ENCODE results near the gene RANGRF.
"Not testable (repeated sequence)": the region's sequence is repeated elsewhere in the genome, so short reads cannot be mapped to it uniquely, and the experiment has no call there.

Gene RANGRF, protein sequence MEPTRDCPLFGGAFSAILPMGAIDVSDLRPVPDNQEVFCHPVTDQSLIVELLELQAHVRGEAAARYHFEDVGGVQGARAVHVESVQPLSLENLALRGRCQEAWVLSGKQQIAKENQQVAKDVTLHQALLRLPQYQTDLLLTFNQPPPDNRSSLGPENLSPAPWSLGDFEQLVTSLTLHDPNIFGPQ

DNA sequence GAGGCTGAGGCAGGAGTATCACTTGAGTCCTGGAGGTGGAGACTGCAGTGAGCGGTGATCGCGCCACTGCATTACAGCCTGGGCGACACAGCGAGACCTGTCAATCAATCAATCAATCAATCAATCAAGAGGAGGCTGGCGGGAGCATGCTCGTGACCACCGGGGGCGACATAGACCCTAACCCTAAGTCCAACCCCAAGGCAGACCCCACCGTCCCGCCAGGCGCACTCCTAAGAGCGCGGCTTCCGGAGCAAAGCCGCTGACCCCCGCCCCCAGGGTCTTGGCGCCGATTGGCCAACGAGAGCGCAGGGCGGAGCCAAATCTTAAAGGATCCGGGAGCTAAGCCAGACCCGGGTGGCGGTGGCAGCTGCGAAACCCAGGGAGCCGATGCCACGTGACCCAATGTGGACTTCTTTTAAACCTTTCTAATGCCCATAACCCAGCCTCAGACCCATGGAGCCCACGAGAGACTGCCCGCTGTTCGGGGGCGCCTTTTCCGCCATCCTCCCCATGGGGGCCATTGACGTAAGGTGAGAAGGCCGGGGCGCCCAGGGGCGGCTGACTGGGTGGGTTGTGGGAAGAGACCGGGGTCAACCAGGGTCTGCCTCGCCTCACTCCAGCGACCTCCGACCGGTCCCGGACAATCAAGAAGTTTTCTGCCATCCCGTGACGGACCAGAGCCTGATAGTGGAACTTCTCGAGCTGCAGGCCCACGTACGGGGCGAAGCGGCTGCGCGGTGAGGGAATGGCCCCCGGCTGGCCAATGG is at the start of gene RANGRF:
TSS of gene RANGRF (plus strand) at position 335 of the 767 bp plus-strand sequence. CDS start at position 454, 119 bp downstream.
- Histone ChIP-seq H3K27ac (ENCODE audit: low read length) (no peak within 1 kb of the TSS), H3K4me1 (ENCODE audit: control insufficient read depth, low read depth, low read length) (peaks cover 6% of the 10 kb centered on the region), H3K36me3 (ENCODE audit: control insufficient read depth, low read depth, low read length) (no peaks in the 10 kb centered on the region), H3K27me3 (ENCODE audit: control insufficient read depth, insufficient read depth, low read length) (no peaks in the 10 kb centered on the region), H3K9me3 (ENCODE audit: control insufficient read depth, low read depth, low read length) (no peaks in the 10 kb centered on the region), H3K4me3 (ENCODE audit: low read length) (peak within 1 kb of the TSS; percentile 92), H3K9ac (ENCODE audit: low read length) (peak within 1 kb of the TSS; percentile 69)

DNA sequence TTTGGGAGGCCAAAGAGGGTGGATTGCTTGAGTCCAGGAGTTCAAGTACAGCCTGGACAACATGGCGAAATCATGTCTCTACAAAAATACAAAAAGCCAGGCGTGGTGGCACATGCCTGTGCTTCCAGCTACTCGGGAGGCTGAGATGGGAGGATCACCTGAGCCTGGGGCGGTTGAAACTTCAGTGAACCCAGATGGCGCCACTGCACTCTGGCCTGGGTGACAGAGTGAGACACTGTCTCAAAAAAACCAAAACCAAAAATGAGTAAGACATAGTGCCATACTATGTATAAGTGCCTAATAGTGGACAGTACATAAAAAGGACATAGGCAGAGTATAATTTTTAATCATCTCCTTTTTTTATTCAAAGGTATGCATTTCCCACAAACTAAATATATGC is 44.6 kb upstream of the RANGRF start:
- Histone ChIP-seq H3K27me3 (ENCODE audit: control insufficient read depth, insufficient read depth, low read length) (no peaks in the 10 kb centered on the region), H3K36me3 (ENCODE audit: control insufficient read depth, low read depth, low read length) (no peaks in the 10 kb centered on the region), H3K9me3 (ENCODE audit: control insufficient read depth, low read depth, low read length) (no peaks in the 10 kb centered on the region), H3K4me1 (ENCODE audit: control insufficient read depth, low read depth, low read length) (no peaks in the 10 kb centered on the region), H3K9ac (ENCODE audit: low read length) (no peak overlapping the region), H3K27ac (ENCODE audit: low read length) (no peak overlapping the region), H3K4me3 (ENCODE audit: low read length) (no peak overlapping the region)

DNA sequence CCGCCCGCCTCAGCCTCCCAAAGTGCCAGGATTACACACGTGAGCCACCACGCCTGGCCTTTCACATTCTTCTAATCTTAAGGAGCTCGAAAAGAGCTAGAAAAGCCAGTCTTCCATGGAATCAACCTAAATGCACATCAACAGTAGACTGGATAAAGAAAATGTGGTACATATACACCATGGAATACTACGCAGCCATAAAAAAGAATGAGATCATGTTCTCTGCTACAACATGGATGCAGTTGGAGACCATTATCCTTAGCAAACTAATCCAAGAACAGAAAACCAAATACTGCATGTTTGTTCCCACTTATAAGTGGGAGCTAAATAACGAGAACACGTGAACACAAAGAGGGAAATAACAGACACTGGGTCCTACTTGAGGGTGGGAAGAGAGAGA is 43.7 kb upstream of the RANGRF start:
- Histone ChIP-seq H3K4me3 (ENCODE audit: low read length) (no peak overlapping the region), H3K9ac (ENCODE audit: low read length) (no peak overlapping the region), H3K27ac (ENCODE audit: low read length) (no peak overlapping the region), H3K9me3 (ENCODE audit: control insufficient read depth, low read depth, low read length) (no peaks in the 10 kb centered on the region), H3K36me3 (ENCODE audit: control insufficient read depth, low read depth, low read length) (no peaks in the 10 kb centered on the region), H3K4me1 (ENCODE audit: control insufficient read depth, low read depth, low read length) (no peaks in the 10 kb centered on the region), H3K27me3 (ENCODE audit: control insufficient read depth, insufficient read depth, low read length) (no peaks in the 10 kb centered on the region)

DNA sequence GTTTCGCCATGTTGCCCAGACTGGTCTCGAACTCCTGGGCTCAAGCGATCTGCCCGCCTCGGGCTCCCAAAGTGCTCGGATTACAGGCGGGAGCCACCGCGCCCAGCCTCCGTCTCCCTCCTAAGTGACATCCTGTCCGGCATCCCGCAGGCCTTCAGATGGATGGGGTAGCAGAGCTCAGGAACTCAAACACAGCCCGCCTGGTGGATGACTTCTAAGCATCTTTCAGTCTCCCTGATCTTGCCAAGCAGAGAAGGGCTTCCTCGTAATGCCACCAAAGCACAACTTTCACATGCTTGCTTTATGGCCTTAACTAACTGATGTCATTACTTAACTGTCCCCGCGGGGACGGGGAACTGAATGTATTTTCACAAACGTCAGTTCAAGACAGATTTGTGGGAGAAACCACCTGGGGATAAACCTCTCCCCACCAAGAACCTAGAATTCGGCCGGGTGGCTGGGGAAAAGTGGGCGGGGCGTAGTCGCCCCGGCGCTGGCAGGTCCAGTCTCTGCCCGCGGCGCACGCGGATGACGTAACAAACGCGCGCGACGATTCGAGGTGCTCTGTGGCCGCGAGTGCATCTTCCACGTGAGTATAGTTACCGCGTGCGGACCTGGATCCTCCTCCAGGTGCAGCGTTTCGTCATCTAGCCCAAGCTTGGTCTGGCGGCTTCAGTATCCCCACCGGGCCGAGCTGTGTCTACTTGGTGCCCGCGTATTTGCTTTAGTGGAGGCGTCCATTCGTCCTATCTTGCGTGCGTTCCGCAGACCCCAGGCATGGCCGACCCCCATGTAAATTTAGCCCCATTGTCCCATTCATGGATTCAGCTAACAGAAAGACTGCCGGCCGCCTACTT is 39.5 kb upstream of the RANGRF start, which contains the start of gene PFAS:
TSS of gene PFAS (plus strand) at position 539 of the 857 bp plus-strand sequence. CDS start 4,649 bp downstream, outside the sequence.
- peak within 1 kb of the TSS; percentile 99 for H3K27ac ChIP-seq (ENCODE audit: low read length)
- no peaks in the 10 kb centered on the region for H3K27me3 ChIP-seq (ENCODE audit: control insufficient read depth, insufficient read depth, low read length)
- peaks cover 9% of the 10 kb centered on the region for H3K36me3 ChIP-seq (ENCODE audit: control insufficient read depth, low read depth, low read length)
- peak within 1 kb of the TSS; percentile 100 for H3K9ac ChIP-seq (ENCODE audit: low read length)
- peak within 1 kb of the TSS; percentile 100 for H3K4me3 ChIP-seq (ENCODE audit: low read length)
- H3K9me3 ChIP-seq (ENCODE audit: control insufficient read depth, low read depth, low read length) = no peaks in the 10 kb centered on the region
- peaks cover 8% of the 10 kb centered on the region for H3K4me1 ChIP-seq (ENCODE audit: control insufficient read depth, low read depth, low read length)

DNA sequence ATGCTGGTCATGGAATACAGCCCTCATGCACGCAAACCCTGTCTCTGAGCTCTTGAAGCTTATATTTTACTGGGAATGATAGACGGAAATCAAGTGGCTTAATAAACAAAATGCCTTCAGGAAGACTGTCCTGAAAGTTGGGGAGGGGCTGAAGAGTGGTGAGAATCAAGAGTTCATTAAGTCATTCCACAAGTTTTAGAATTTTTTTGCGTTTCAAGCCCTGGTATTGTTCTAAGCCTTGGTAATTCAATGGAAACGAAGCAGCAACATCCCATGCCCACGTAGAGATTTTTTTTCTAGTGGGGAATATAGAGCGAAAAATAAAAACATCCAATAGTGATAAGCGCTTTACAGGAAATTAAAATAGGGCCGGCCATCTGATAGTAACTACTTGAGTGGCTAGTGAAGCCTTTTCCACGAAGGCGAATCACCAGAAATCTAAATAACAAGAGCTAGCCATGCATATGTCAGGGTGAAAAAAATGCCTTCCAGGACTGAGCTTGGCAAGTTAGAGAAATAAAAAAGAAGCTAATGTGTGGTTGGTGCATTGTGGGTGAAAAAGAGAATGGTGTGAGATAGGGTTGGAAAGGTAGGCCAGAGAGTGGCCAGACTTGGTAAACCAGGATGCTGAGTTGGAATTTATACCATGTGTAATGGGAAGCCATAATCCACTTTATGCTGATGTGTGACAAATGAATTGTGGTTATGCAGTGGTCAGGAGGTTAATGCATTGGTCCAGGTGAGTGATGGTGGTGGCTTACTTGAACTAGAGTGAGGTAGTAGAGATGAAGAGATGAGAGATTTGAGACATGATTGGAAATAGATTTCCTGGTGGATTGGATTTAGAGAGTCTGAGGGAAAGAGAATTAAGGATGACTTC is 38.6 kb upstream of the RANGRF start:
- H3K9ac ChIP-seq (ENCODE audit: low read length) = peak overlapping the region; percentile 100
- H3K4me1 ChIP-seq (ENCODE audit: control insufficient read depth, low read depth, low read length) = peaks cover 8% of the 10 kb centered on the region
- no peaks in the 10 kb centered on the region for H3K9me3 ChIP-seq (ENCODE audit: control insufficient read depth, low read depth, low read length)
- H3K27ac ChIP-seq (ENCODE audit: low read length) = peak overlapping the region; percentile 99
- peaks cover 17% of the 10 kb centered on the region for H3K36me3 ChIP-seq (ENCODE audit: control insufficient read depth, low read depth, low read length)
- no peaks in the 10 kb centered on the region for H3K27me3 ChIP-seq (ENCODE audit: control insufficient read depth, insufficient read depth, low read length)
- peak overlapping the region; percentile 100 for H3K4me3 ChIP-seq (ENCODE audit: low read length)

DNA sequence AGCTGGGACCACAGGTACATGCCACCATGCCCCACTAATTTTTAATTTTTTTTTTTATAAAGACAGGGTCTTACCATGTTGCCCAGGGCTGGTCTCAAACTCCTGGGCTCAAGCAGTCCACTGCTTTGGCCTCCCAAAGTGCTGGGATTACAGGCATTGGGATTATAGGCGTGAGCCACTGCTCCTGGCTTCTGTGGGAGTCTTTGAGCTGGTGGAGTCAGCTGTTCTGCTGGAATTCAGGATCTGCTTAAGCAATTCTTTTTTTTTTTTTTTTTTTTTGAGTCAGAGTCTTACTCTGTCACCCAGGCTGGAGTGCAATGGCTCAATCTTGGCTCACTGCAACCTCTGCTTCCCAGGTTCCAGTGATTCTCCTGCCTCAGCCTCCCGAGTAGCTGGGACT is 37.1 kb upstream of the RANGRF start:
- not testable (repeated sequence) for H3K9ac ChIP-seq (ENCODE audit: low read length); H3K27ac ChIP-seq (ENCODE audit: low read length); H3K9me3 ChIP-seq (ENCODE audit: control insufficient read depth, low read depth, low read length); H3K4me3 ChIP-seq (ENCODE audit: low read length); H3K27me3 ChIP-seq (ENCODE audit: control insufficient read depth, insufficient read depth, low read length); H3K4me1 ChIP-seq (ENCODE audit: control insufficient read depth, low read depth, low read length)
- peaks cover 33% of the 10 kb centered on the region for H3K36me3 ChIP-seq (ENCODE audit: control insufficient read depth, low read depth, low read length)

DNA sequence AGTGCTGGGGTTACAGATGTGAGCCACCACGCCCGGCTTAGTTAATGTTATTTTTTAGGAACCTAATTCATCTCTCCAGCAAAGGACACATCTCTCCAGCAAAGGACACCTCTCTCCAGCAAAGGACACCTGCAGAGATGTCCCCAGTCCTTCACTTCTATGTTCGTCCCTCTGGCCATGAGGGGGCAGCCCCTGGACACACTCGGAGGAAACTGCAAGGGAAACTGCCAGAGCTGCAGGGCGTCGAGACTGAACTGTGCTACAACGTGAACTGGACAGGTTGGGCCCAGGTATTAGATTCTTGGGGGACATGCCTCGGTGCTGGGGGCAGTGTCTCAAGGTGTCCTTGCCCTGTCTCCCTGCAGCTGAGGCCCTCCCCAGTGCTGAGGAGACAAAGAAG is 34.7 kb upstream of the RANGRF start:
- Histone ChIP-seq H3K4me3 (ENCODE audit: low read length) (no peak overlapping the region), H3K27me3 (ENCODE audit: control insufficient read depth, insufficient read depth, low read length) (no peaks in the 10 kb centered on the region), H3K4me1 (ENCODE audit: control insufficient read depth, low read depth, low read length) (peaks cover 8% of the 10 kb centered on the region), H3K9me3 (ENCODE audit: control insufficient read depth, low read depth, low read length) (no peaks in the 10 kb centered on the region), H3K27ac (ENCODE audit: low read length) (no peak overlapping the region), H3K36me3 (ENCODE audit: control insufficient read depth, low read depth, low read length) (peaks cover 53% of the 10 kb centered on the region), H3K9ac (ENCODE audit: low read length) (no peak overlapping the region)

DNA sequence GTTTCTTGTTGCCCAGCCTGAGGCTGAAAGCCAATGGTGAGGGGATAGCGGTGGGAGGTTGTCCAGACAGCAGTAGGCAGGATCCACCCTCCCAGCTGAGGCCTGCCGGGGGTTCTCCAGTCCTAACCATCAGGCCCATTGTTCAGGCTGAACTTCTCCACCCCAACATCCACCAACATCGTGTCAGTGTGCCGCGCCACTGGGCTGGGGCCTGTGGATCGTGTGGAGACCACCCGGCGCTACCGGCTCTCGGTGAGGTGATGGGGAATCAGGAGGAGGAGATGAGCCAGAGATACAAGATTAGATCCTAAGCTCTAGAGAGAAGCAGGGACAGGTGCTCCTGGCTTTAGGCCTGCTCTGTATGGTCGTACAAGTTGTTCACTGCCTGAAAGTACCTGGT is 33.6 kb upstream of the RANGRF start:
- Histone ChIP-seq H3K9ac (ENCODE audit: low read length) (no peak overlapping the region), H3K27me3 (ENCODE audit: control insufficient read depth, insufficient read depth, low read length) (no peaks in the 10 kb centered on the region), H3K4me1 (ENCODE audit: control insufficient read depth, low read depth, low read length) (peaks cover 8% of the 10 kb centered on the region), H3K36me3 (ENCODE audit: control insufficient read depth, low read depth, low read length) (peaks cover 61% of the 10 kb centered on the region), H3K4me3 (ENCODE audit: low read length) (no peak overlapping the region), H3K9me3 (ENCODE audit: control insufficient read depth, low read depth, low read length) (no peaks in the 10 kb centered on the region), H3K27ac (ENCODE audit: low read length) (no peak overlapping the region)

DNA sequence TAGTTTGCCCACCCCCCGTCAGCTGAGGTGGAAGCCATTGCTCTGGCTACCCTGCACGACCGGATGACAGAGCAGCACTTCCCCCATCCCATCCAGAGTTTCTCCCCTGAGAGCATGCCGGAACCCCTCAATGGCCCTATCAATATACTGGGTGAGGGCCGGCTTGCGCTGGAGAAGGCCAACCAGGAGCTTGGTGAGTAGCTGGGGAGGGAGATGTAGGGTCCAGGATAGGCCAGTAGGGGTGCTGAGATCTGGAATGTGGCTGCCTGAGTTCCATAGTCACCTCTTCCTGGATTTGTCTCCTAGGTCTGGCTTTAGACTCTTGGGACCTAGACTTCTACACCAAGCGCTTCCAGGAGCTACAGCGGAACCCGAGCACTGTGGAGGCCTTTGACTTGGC is 33.0 kb upstream of the RANGRF start:
- no peak overlapping the region for H3K4me3 ChIP-seq (ENCODE audit: low read length)
- H3K4me1 ChIP-seq (ENCODE audit: control insufficient read depth, low read depth, low read length) = peaks cover 1% of the 10 kb centered on the region
- no peak overlapping the region for H3K9ac ChIP-seq (ENCODE audit: low read length)
- no peaks in the 10 kb centered on the region for H3K9me3 ChIP-seq (ENCODE audit: control insufficient read depth, low read depth, low read length)
- no peak overlapping the region for H3K27ac ChIP-seq (ENCODE audit: low read length)
- H3K36me3 ChIP-seq (ENCODE audit: control insufficient read depth, low read depth, low read length) = peaks cover 67% of the 10 kb centered on the region
- no peaks in the 10 kb centered on the region for H3K27me3 ChIP-seq (ENCODE audit: control insufficient read depth, insufficient read depth, low read length)

DNA sequence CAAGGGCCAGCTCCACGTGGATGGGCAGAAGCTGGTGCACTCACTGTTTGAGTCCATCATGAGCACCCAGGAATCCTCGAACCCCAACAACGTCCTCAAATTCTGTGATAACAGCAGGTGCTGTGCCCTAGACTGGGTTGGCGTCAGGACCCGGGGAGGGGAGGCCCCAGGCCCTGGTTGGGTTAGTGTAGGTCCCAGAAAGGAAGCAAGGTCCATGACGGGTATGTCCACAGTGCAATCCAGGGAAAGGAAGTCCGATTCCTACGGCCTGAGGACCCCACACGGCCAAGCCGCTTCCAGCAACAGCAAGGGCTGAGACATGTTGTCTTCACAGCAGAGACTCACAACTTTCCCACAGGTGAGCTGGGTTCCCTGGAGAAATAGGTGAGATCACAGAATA is 32.2 kb upstream of the RANGRF start:
- H3K27me3 ChIP-seq (ENCODE audit: control insufficient read depth, insufficient read depth, low read length) = no peaks in the 10 kb centered on the region
- peaks cover 75% of the 10 kb centered on the region for H3K36me3 ChIP-seq (ENCODE audit: control insufficient read depth, low read depth, low read length)
- no peaks in the 10 kb centered on the region for H3K4me1 ChIP-seq (ENCODE audit: control insufficient read depth, low read depth, low read length)
- no peak overlapping the region for H3K9ac ChIP-seq (ENCODE audit: low read length)
- H3K27ac ChIP-seq (ENCODE audit: low read length) = no peak overlapping the region
- H3K9me3 ChIP-seq (ENCODE audit: control insufficient read depth, low read depth, low read length) = no peaks in the 10 kb centered on the region
- no peak overlapping the region for H3K4me3 ChIP-seq (ENCODE audit: low read length)

DNA sequence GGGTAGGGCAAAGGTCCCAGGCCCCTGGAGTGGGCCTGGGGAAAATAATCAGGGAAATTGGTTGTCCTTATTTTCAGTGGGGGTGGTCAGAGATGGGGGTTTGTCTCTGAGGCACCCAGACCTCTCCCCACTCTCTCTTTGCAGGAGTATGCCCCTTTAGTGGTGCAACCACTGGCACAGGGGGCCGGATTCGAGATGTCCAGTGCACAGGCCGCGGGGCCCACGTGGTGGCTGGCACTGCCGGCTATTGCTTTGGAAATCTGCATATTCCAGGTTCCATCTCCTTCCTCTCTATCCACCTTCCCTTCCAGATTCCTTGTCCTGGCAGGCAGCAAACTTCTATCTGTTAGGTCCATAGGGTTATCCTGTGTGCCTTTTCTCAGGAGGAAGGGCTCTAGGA is 31.8 kb upstream of the RANGRF start:
- Histone ChIP-seq H3K9me3 (ENCODE audit: control insufficient read depth, low read depth, low read length) (no peaks in the 10 kb centered on the region), H3K36me3 (ENCODE audit: control insufficient read depth, low read depth, low read length) (peaks cover 79% of the 10 kb centered on the region), H3K4me1 (ENCODE audit: control insufficient read depth, low read depth, low read length) (no peaks in the 10 kb centered on the region), H3K27ac (ENCODE audit: low read length) (no peak overlapping the region), H3K27me3 (ENCODE audit: control insufficient read depth, insufficient read depth, low read length) (no peaks in the 10 kb centered on the region), H3K4me3 (ENCODE audit: low read length) (no peak overlapping the region), H3K9ac (ENCODE audit: low read length) (no peak overlapping the region)
